ENCODE measurements around the gene PLEKHA6.

- no peak for TF ChIP-seq CTCF (IDR thresholded peaks at IDR 0.05)
- no peak for TF ChIP-seq POLR2AphosphoS5 (IDR thresholded peaks at IDR 0.05)
- TF ChIP-seq POLR2A (IDR thresholded peaks at IDR 0.05): no peak
Measured at GRCh38 chr1:204348242-204348641, 11.5 kb downstream of the PLEKHA6 start.
